Measurements from ENCODE around the gene LLGL2.

The LLGL2 gene

GRCh38 chr17:75623386-75623785 lies 97.9 kb downstream of the LLGL2 start:
- no peak for TF ChIP-seq CTCF (IDR thresholded peaks at IDR 0.05; ENCODE audit: poor library complexity, severe bottlenecking)
- ATAC-seq (ENCODE audit: low read depth) (no peak), DNase-seq (ENCODE audit: low spot score) (no peak)
- no peak overlapping the region for H3K27ac ChIP-seq (ENCODE audit: poor library complexity, severe bottlenecking)
- H3K36me3 ChIP-seq (ENCODE audit: low read depth) = peaks cover 5% of the 10 kb centered on the region; the same call in 1 of the 2 replicates
- H3K4me1 ChIP-seq (ENCODE audit: insufficient read depth, poor library complexity, severe bottlenecking) = no peaks in the 10 kb centered on the region
- no peak overlapping the region for H3K4me3 ChIP-seq (ENCODE audit: severe bottlenecking)
- no peaks in the 10 kb centered on the region for H3K27me3 ChIP-seq (ENCODE audit: insufficient read depth, poor library complexity, severe bottlenecking)
- no peaks in the 10 kb centered on the region for H3K9me3 ChIP-seq (ENCODE audit: severe bottlenecking)

- Histone ChIP-seq H3K27ac (ENCODE audit: poor library complexity, severe bottlenecking) (no peak overlapping the region), H3K36me3 (ENCODE audit: low read depth) (peaks cover 5% of the 10 kb centered on the region; the same call in 1 of the 2 replicates), H3K4me3 (ENCODE audit: severe bottlenecking) (no peak overlapping the region), H3K27me3 (ENCODE audit: insufficient read depth, poor library complexity, severe bottlenecking) (no peaks in the 10 kb centered on the region), H3K4me1 (ENCODE audit: insufficient read depth, poor library complexity, severe bottlenecking) (no peaks in the 10 kb centered on the region), H3K9me3 (ENCODE audit: severe bottlenecking) (no peaks in the 10 kb centered on the region)
- DNase-seq (ENCODE audit: low spot score) = no peak
- TF ChIP-seq CTCF (IDR thresholded peaks at IDR 0.05; ENCODE audit: poor library complexity, severe bottlenecking) = no peak
- no peak for ATAC-seq (ENCODE audit: low read depth)
Measured at GRCh38 chr17:75624021-75624420, 98.5 kb downstream of the LLGL2 start.

Data from RWPE2 (cell line).